A673 (cell line): ENCODE measurements around the gene RAP1B. TPM values are rescaled to one million over a fixed set of nuclear protein-coding genes. Genes with fewer than 3 reads are reported as not detected.

Experiments used
- BruUV-seq: library from RNA; stranded (reverse); fragments of 400-500 nt; replicated peaks from 2 replicates; lab custom pipeline; 2021; lab: Mats Ljungman, UMichigan
- CTCF ChIA-PET: fragments of 300-600 bp; sonication (Branson Sonifier 250); formaldehyde crosslinking; loops from one replicate; lab custom pipeline; 2022; ENCODE audit warnings: antibody characterized with exemption; lab: Charles Lee
- POLR2A ChIA-PET: fragments of 300-600 bp; sonication (Branson Sonifier 250); formaldehyde crosslinking; loops from one replicate; lab custom pipeline; 2022; ENCODE audit warnings: antibody characterized with exemption; ENCODE audit not compliant: low non-redundant PET; lab: Charles Lee
- DNase-seq: peaks from one replicate; pipeline ENCODE4 v3.0.0-alpha.2; 2015; ENCODE audit warnings: low spot score
- H3K27ac ChIP-seq: fragments of 200-600 bp; sonication (generic); 2 replicates; pipeline ENCODE4 v1.5.1; 2016; ENCODE audit warnings: mixed run types, low read depth, mild to moderate bottlenecking, mixed read lengths, antibody characterized with exemption, low read length; ENCODE audit not compliant: poor library complexity, severe bottlenecking
- H3K27me3 ChIP-seq: fragments of 200-600 bp; sonication (generic); replicated peaks from 2 replicates; pipeline ENCODE4 v1.6.1; 2017; ENCODE audit warnings: mixed run types, low read depth, mild to moderate bottlenecking, mixed read lengths, antibody characterized with exemption, low read length; ENCODE audit not compliant: insufficient read depth, poor library complexity
- H3K36me3 ChIP-seq: fragments of 200-600 bp; sonication (generic); 2 replicates; pipeline ENCODE4 v1.6.1; 2016; ENCODE audit warnings: mixed run types, mild to moderate bottlenecking, mixed read lengths, antibody characterized with exemption, low read length; ENCODE audit not compliant: insufficient read depth, poor library complexity, severe bottlenecking
- H3K4me1 ChIP-seq: fragments of 200-600 bp; sonication (generic); 2 replicates; pipeline ENCODE4 v1.6.1; 2017; ENCODE audit warnings: mixed run types, mild to moderate bottlenecking, mixed read lengths, antibody characterized with exemption, low read length; ENCODE audit not compliant: insufficient read depth, poor library complexity, severe bottlenecking
- H3K4me3 ChIP-seq: fragments of 200-600 bp; sonication (generic); 2 replicates; pipeline ENCODE4 v1.5.1; 2016; ENCODE audit warnings: low read depth, mixed run types, mild to moderate bottlenecking, mixed read lengths, low read length; ENCODE audit not compliant: poor library complexity, severe bottlenecking
- H3K9me3 ChIP-seq: fragments of 200-600 bp; sonication (generic); 2 replicates; pipeline ENCODE4 v1.6.1; 2016; ENCODE audit warnings: mixed run types, low read depth, mild to moderate bottlenecking, mixed read lengths, antibody characterized with exemption, low read length; ENCODE audit not compliant: poor library complexity, severe bottlenecking
- CTCF ChIP-seq: fragments of 300-800, 200-600 bp; sonication (generic); conservative IDR thresholded peaks from 2 replicates; pipeline ENCODE4 v1.5.1; 2017; ENCODE audit warnings: low read depth, mild to moderate bottlenecking, antibody characterized with exemption, low read length, moderate library complexity, mixed read lengths
- EZH2 ChIP-seq: fragments of 200-600 bp; sonication (generic); IDR thresholded peaks from 2 replicates; pipeline ENCODE4 v1.6.1; 2017; ENCODE audit warnings: borderline replicate concordance, low read depth, mild to moderate bottlenecking, mixed read lengths, antibody characterized with exemption, low read length; ENCODE audit not compliant: poor library complexity, severe bottlenecking
- intact Hi-C: fragments of 100-400 bp; cut with micrococcal nuclease; formaldehyde crosslinking; loops from one replicate; pipeline ENCODE4 v1.10.0; 2022; ENCODE audit not compliant: unreplicated experiment
- total RNA-seq: library from RNA; stranded (reverse); gene quantifications from 2 replicates; pipeline ENCODE4 v1.2.3, GENCODE V29; 2021

RAP1B gene
- total RNA-seq, 1 experiment from 2014 or later: 148 TPM

DNA sequence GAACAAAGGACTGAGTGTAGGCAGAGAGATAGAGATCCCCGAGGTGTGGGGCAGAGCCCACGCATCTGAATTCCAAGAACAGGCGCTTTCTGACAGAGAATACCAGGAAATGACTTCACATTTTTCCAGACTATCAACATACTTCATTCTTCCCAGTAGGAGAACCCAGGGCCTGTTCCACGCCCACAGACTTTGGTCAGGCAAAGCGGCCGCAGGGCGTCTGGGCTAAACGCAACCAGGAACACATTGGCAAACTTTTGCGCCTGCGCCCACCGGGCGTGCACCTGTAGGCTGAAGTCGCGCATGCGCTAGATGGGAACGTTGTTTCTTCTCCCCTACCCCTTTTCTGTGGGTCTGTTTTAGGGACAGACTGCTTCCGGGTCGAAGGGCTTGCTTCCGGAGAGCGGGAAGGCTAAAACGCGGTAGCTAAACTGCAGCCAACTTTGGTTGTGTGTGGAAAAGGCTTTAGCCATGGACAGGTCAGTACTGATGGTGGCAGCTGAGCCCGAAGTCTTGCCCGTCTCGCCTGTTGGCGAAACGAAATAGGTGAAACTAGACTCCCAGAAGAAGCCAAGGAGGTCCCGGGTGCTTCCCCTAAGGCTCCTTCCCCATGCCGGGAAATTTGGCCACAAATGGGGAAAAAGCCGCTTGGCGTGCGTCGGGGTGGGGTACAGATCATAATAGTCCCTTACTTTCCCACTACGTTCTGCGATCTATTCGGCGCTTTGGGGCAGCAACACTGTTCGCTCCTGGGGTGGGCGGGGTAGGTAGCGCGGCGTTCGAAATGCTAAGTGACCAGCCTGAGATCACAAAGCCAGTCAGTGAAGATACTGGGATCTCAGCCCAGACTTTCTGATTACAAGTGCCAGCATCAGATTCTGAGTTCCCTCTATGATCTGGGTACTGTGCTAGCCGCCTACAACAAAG, 76.2 kb downstream of the RAP1B start, which contains the start of gene NUP107:
Gene NUP107, plus strand, starts transcription at position 384 of the 927 bp plus-strand sequence. Its CDS starts 88 bp downstream, at position 472.
- intact Hi-C loops: loop anchor here (2.0 kb wide), 1 partner anchor 328 kb away; no protein-coding TSS in a partner anchor
- H3K27me3 ChIP-seq: no peaks in the 10 kb centered on the region
- no TSS peak for BruUV-seq
- no peak for TF ChIP-seq EZH2
- TF ChIP-seq CTCF: no peak
- DNase-seq: peak; percentile 98
- peaks cover 14% of the 10 kb centered on the region for H3K4me1 ChIP-seq
- H3K9me3 ChIP-seq: no peaks in the 10 kb centered on the region
- ChIA-PET POLR2A (no interaction called here), CTCF (no interaction called here)
- H3K27ac ChIP-seq: peak within 1 kb of the TSS; percentile 66
- peaks cover 20% of the 10 kb centered on the region for H3K36me3 ChIP-seq
- peak within 1 kb of the TSS; percentile 74 for H3K4me3 ChIP-seq

DNA sequence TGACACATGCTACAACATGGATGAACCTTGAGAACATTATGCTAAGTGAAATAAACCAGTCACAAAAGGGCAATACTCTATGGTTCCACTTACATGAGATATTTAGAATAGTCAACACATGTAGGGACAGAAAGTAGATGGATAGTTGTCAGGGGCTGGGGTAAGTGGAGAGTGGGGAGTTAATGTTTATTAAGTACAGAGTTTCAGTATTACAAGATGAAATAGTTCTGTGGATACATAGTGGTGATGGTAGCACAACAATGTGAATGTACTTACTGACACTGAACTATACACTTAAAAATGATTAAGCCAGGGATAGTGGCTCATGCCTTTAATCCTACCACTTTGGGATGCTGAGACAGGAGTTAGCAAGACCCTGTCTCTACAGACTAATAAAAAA, 84.8 kb downstream of the RAP1B start:
- Histone ChIP-seq H3K4me3 (no peak overlapping the region), H3K4me1 (no peaks in the 10 kb centered on the region), H3K9me3 (no peaks in the 10 kb centered on the region), H3K27me3 (no peaks in the 10 kb centered on the region), H3K27ac (no peak overlapping the region), H3K36me3 (peaks cover 78% of the 10 kb centered on the region)
- TF ChIP-seq EZH2 (no peak), CTCF (no peak)
- intact Hi-C loops: no loop called here
- POLR2A ChIA-PET: no interaction called here
- BruUV-seq: no TSS peak
- CTCF ChIA-PET: no interaction called here
- no peak for DNase-seq

DNA sequence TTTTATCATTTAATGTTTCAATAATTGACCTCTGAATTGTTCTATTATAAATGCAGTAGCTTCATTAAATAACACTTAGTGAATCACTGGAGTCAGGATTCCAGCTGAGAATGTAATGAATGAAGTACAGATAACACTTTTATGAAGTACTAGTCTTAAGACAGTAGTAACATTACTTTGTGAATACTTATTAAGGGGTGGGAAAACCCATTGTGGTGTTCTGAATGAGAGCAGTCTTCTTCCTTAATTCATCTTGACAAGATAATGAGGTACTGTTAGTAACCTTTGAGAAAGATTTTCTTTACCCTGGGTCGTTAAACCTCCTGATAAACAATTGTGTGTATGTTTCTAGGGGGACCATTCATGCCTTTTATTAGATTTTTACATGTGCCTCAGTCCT, 88.8 kb downstream of the RAP1B start:
- Histone ChIP-seq H3K4me3 (no peak overlapping the region), H3K27me3 (no peaks in the 10 kb centered on the region), H3K4me1 (no peaks in the 10 kb centered on the region), H3K9me3 (no peaks in the 10 kb centered on the region), H3K36me3 (peaks cover 67% of the 10 kb centered on the region), H3K27ac (no peak overlapping the region)
- intact Hi-C loops: no loop called here
- no peak for TF ChIP-seq CTCF
- POLR2A ChIA-PET: no interaction called here
- no TSS peak for BruUV-seq
- no peak for DNase-seq
- CTCF ChIA-PET: no interaction called here

Other genes with a start within 250 kb of the RAP1B start
- 127 and 128 TPM in 2 replicates for gene NUP107, start 76.1 kb downstream of the RAP1B start, total RNA-seq
- 10.1 and 17.8 TPM in 2 replicates for gene SLC35E3, start 135.3 kb downstream of the RAP1B start, total RNA-seq
- gene MDM2, start 197.3 kb downstream of the RAP1B start, total RNA-seq: 132 and 149 TPM in 2 replicates